Peyer's patch (tissue), 4 donors: ENCODE results near the gene DDR2.

Experiments used
- CTCF ChIP-seq, 6 experiments: fragments of 450-650 bp in 4 of 6; fragments of 200-600 bp in 2 of 6; sonication (generic) in 1 of 6; IDR thresholded peaks; one replicate each; pipeline ENCODE4 v1.5.1; 2017 to 2019; ENCODE audit warnings: antibody characterized with exemption in 6 of 6, mild to moderate bottlenecking in 3 of 6, moderate library complexity in 1 of 6
- POLR2A ChIP-seq, 2 donors: fragments of 450-650 bp; IDR thresholded peaks; one replicate each; pipeline ENCODE4 v1.5.1; 2017; ENCODE audit warnings: antibody characterized with exemption in 2 of 2, mild to moderate bottlenecking in 2 of 2, moderate library complexity in 2 of 2

DNA sequence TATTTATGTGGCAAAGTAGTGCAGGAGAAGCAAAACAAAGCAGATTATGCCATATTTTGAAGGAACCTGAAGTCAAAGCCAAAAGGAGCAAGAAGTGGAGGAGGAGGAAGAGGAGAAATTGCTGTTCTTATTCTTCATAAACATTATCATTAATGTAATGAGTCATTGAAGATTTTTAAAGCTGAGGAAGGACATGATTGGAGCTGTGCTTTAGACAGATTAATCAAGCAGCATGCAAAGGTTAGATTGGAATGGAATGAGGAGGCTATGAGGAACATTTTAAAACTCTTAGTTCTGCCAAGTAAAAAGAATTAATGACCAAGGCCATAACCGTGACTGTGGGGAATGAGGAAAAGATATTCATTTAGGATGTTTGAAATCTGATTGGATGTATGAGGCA lies 125.2 kb downstream of the DDR2 start:
- TF ChIP-seq CTCF (IDR thresholded peaks at IDR 0.05), result no peak
- no peak for TF ChIP-seq POLR2A (IDR thresholded peaks at IDR 0.05)
